Measurements from ENCODE around the gene LCMT2. TPM values are rescaled to one million over a fixed set of nuclear protein-coding genes. Genes with fewer than 3 reads are reported as not detected.

The LCMT2 gene
- total and polyA plus RNA-seq, 10 of the 15 experiments (the other 5 are each of a cell fraction or from before 2014, with no cell fraction given): 2.1 to 17.2 (median 14.9) TPM

- TF ChIP-seq HSF1 (IDR thresholded peaks at IDR 0.05; ENCODE audit: low read depth, low read length): no peak
- TF ChIP-seq ELK1 (IDR thresholded peaks at IDR 0.05; ENCODE audit: low read depth, low read length): no peak
- no peak for TF ChIP-seq SRF (IDR thresholded peaks at IDR 0.05; ENCODE audit: low read depth in 2 of 2, low read length in 2 of 2)
- TF ChIP-seq YBX1 (IDR thresholded peaks at IDR 0.05): no peak
- no peak for TF ChIP-seq IKZF2 (IDR thresholded peaks at IDR 0.05)
- TF ChIP-seq CEBPB (IDR thresholded peaks at IDR 0.05; ENCODE audit: borderline replicate concordance in 1 of 2, low read depth in 2 of 2, low read length in 2 of 2): no peak
- no peak for TF ChIP-seq FOXM1 (IDR thresholded peaks at IDR 0.05; ENCODE audit: low read depth, low read length)
- TF ChIP-seq TAF1 (IDR thresholded peaks at IDR 0.05; ENCODE audit: borderline replicate concordance, low read depth, low read length): no peak
- TF ChIP-seq, protein P1, sequence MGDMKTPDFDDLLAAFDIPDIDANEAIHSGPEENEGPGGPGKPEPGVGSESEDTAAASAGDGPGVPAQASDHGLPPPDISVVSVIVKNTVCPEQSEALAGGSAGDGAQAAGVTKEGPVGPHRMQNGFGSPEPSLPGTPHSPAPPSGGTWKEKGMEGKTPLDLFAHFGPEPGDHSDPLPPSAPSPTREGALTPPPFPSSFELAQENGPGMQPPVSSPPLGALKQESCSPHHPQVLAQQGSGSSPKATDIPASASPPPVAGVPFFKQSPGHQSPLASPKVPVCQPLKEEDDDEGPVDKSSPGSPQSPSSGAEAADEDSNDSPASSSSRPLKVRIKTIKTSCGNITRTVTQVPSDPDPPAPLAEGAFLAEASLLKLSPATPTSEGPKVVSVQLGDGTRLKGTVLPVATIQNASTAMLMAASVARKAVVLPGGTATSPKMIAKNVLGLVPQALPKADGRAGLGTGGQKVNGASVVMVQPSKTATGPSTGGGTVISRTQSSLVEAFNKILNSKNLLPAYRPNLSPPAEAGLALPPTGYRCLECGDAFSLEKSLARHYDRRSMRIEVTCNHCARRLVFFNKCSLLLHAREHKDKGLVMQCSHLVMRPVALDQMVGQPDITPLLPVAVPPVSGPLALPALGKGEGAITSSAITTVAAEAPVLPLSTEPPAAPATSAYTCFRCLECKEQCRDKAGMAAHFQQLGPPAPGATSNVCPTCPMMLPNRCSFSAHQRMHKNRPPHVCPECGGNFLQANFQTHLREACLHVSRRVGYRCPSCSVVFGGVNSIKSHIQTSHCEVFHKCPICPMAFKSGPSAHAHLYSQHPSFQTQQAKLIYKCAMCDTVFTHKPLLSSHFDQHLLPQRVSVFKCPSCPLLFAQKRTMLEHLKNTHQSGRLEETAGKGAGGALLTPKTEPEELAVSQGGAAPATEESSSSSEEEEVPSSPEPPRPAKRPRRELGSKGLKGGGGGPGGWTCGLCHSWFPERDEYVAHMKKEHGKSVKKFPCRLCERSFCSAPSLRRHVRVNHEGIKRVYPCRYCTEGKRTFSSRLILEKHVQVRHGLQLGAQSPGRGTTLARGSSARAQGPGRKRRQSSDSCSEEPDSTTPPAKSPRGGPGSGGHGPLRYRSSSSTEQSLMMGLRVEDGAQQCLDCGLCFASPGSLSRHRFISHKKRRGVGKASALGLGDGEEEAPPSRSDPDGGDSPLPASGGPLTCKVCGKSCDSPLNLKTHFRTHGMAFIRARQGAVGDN (IDR thresholded peaks at IDR 0.05): no peak
- TF ChIP-seq NR2F1 (conservative IDR thresholded peaks at IDR 0.05): no peak
- no peak for TF ChIP-seq ZSCAN29 (IDR thresholded peaks at IDR 0.05)
- TF ChIP-seq, protein P2, sequence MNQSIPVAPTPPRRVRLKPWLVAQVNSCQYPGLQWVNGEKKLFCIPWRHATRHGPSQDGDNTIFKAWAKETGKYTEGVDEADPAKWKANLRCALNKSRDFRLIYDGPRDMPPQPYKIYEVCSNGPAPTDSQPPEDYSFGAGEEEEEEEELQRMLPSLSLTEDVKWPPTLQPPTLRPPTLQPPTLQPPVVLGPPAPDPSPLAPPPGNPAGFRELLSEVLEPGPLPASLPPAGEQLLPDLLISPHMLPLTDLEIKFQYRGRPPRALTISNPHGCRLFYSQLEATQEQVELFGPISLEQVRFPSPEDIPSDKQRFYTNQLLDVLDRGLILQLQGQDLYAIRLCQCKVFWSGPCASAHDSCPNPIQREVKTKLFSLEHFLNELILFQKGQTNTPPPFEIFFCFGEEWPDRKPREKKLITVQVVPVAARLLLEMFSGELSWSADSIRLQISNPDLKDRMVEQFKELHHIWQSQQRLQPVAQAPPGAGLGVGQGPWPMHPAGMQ (IDR thresholded peaks at IDR 0.05; ENCODE audit: borderline replicate concordance): no peak
- TF ChIP-seq IRF3 (IDR thresholded peaks at IDR 0.05): no peak
- WGBS (ENCODE audit: insufficient coverage, insufficient replicate concordance, low lambda C conversion rate, missing lambda C conversion rate): 56% methylated on average over 12 of the region's 12 CpGs
- Histone ChIP-seq H4K20me1 (ENCODE audit: control insufficient read depth, insufficient read depth) (no peaks in the 10 kb centered on the region), H3K36me3 (ENCODE audit: control insufficient read depth in 2 of 2, insufficient read depth in 2 of 2, low read length in 1 of 2) (no peaks in the 10 kb centered on the region), H3K4me1 (ENCODE audit: control insufficient read depth, insufficient read depth, low read length) (no peaks in the 10 kb centered on the region), H3K79me2 (ENCODE audit: control insufficient read depth, insufficient read depth, low read length) (no peaks in the 10 kb centered on the region), H2AFZ (ENCODE audit: control insufficient read depth, low read depth, low read length) (no peak overlapping the region), H3K27ac (ENCODE audit: control insufficient read depth, insufficient read depth) (no peak overlapping the region), H3K4me2 (ENCODE audit: control insufficient read depth, insufficient read depth) (no peak overlapping the region), H3K9me3 (replicated peaks; ENCODE audit: control insufficient read depth, insufficient read depth, low read length) (no peaks in the 10 kb centered on the region), H3K9ac (ENCODE audit: control insufficient read depth, insufficient read depth, low read length) (no peak overlapping the region), H3K27me3 (replicated peaks in 1 of 2; ENCODE audit: control insufficient read depth in 2 of 2, insufficient read depth in 2 of 2, low read length in 1 of 2) (no peaks in the 10 kb centered on the region), H3K4me3 (no peak overlapping the region)
- SMC1A ChIA-PET (ENCODE audit: uncharacterized antibody, unreplicated experiment): interaction anchor here (0.5 to 7.3 kb wide), 3 partner anchors 28 to 173 kb away, joined by 3 to 249 read pairs (median 5); no protein-coding TSS in a partner anchor
- no peak for FAIRE-seq
- POLR2A ChIA-PET: no interaction called here
- no TSS peak for BruUV-seq (replicated peaks)
- RAD21 ChIA-PET (ENCODE audit: unreplicated experiment): interaction anchor here (4.3 kb wide), 1 partner anchor 56 kb away, joined by 17 read pairs; no protein-coding TSS in a partner anchor
- no peak for DNase-seq (ENCODE audit: low read depth, low spot score)
- intact Hi-C loops (cut with micrococcal nuclease; ENCODE audit: unreplicated experiment) (no loop called here), in situ Hi-C loops (cut with MboI) (loop anchor here (10.0 kb wide), 1 partner anchor 47 kb away; no protein-coding TSS in a partner anchor)
- ATAC-seq: no peak
- CTCF ChIA-PET: interaction anchor here (1.0 to 9.9 kb wide), 2 partner anchors 55 to 96 kb away, joined by 3 to 458 read pairs; no protein-coding TSS in a partner anchor
Measured at GRCh38 chr15:43281926-43282602, 48.3 kb downstream of the LCMT2 start.

All from GM12878 (cell line).